ENCODE measurements around the gene FAM117A. TPM values are rescaled to one million over a fixed set of nuclear protein-coding genes. Genes with fewer than 3 reads are reported as not detected.
A peak's percentile ranks its signal among the peaks of the same experiment; 100 is the strongest.

The FAM117A gene
- total and polyA plus RNA-seq, 10 of the 15 experiments (the other 5 are each of a cell fraction or from before 2014, with no cell fraction given) = 2.1 to 29.6 (median 20.0) TPM

GRCh38 chr17:49748791-49749190 lies 15.1 kb downstream of the FAM117A start (continued):
- no peak for TF ChIP-seq PRDM15 (CRISPR knock-in tag; IDR thresholded peaks at IDR 0.05)
- TF ChIP-seq HDAC6 (IDR thresholded peaks at IDR 0.05; ENCODE audit: unreplicated experiment) = no peak
- TF ChIP-seq BACH1 (IDR thresholded peaks at IDR 0.05; ENCODE audit: borderline replicate concordance) = peak; percentile 80; the same call in 1 of the 2 replicates
- no peak for TF ChIP-seq HDGF (IDR thresholded peaks at IDR 0.05)
- peak; percentile 79; the same call in 1 of the 2 replicates for TF ChIP-seq CBX5 (IDR thresholded peaks at IDR 0.05; ENCODE audit: low read depth)
- no peak for TF ChIP-seq STAT1 (conservative IDR thresholded peaks at IDR 0.05)
- TF ChIP-seq SUPT20H (IDR thresholded peaks at IDR 0.05; ENCODE audit: borderline replicate concordance, control insufficient read depth, low read depth, low read length) = no peak
- TF ChIP-seq MLLT1 (IDR thresholded peaks at IDR 0.05) = peak; percentile 79
- 0 out of 2 replicates have a peak, but pooled peaks have one; percentile 22 for TF ChIP-seq SPI1 (IDR thresholded peaks at IDR 0.05; ENCODE audit: borderline replicate concordance, insufficient read depth, low read depth, low read length)
- TF ChIP-seq PKNOX1 (IDR thresholded peaks at IDR 0.05) = no peak
- TF ChIP-seq BCLAF1 (IDR thresholded peaks at IDR 0.05) = no peak
- no peak for TF ChIP-seq BMI1 (IDR thresholded peaks at IDR 0.05; ENCODE audit: borderline replicate concordance)
- TF ChIP-seq STAT3 (IDR thresholded peaks at IDR 0.05; ENCODE audit: low read depth, low read length) = peak; percentile 95; the same call in 1 of the 2 replicates
- no peak for TF ChIP-seq MYB (IDR thresholded peaks at IDR 0.05; ENCODE audit: borderline replicate concordance, low read depth, low read length)
- peak; percentile 73 for TF ChIP-seq IKZF1 (conservative IDR thresholded peaks at IDR 0.05)
- TF ChIP-seq WRNIP1 (IDR thresholded peaks at IDR 0.05; ENCODE audit: borderline replicate concordance, low read depth, low read length) = no peak; the same call in 1 of the 2 replicates
- no peak for TF ChIP-seq KDM1A (IDR thresholded peaks at IDR 0.05; ENCODE audit: borderline replicate concordance)
- no peak for TF ChIP-seq CTCF (IDR thresholded peaks at IDR 0.05 in 2 of 3, conservative IDR thresholded peaks at IDR 0.05 in 1 of 3; ENCODE audit: control insufficient read depth in 2 of 3, extremely low read depth in 1 of 3, insufficient read depth in 1 of 3, low read depth in 3 of 3, low read length in 3 of 3)
- TF ChIP-seq RBBP5 (conservative IDR thresholded peaks at IDR 0.05) = no peak
- TF ChIP-seq KLF5 (IDR thresholded peaks at IDR 0.05; ENCODE audit: partially characterized antibody) = peak; percentile 51

Data from GM12878 (cell line).